SJSA1 (cell line): ENCODE results near the gene CDC16. TPM values are rescaled to one million over a fixed set of nuclear protein-coding genes. Genes with fewer than 3 reads are reported as not detected.
"Not testable (repeated sequence)": the region's sequence is repeated elsewhere in the genome, so short reads cannot be mapped to it uniquely, and the experiment has no call there.

Source experiments
- DNase-seq, 2 experiments: peaks; one replicate each; pipeline ENCODE4 v3.0.0-alpha.2; 2015 to 2020; ENCODE audit warnings: low spot score in 2 of 2, low read depth in 1 of 2
- H3K27ac ChIP-seq: fragments of 250-450 bp; sonication (Bioruptor Pico); 2 replicates; pipeline ENCODE4 v1.5.1; 2020; ENCODE audit warnings: mild to moderate bottlenecking, moderate library complexity
- H3K27me3 ChIP-seq: fragments of 250-450 bp; sonication (Bioruptor Pico); replicated peaks from 2 replicates; pipeline ENCODE4 v1.5.1; 2020; ENCODE audit warnings: mild to moderate bottlenecking, moderate library complexity
- H3K36me3 ChIP-seq: fragments of 250-450 bp; sonication (Bioruptor Pico); 2 replicates; pipeline ENCODE4 v1.5.1; 2020; ENCODE audit warnings: mild to moderate bottlenecking
- H3K4me1 ChIP-seq: fragments of 250-450 bp; sonication (Bioruptor Pico); replicated peaks from 2 replicates; pipeline ENCODE4 v1.6.1; 2021; ENCODE audit warnings: mild to moderate bottlenecking
- H3K4me3 ChIP-seq: fragments of 250-450 bp; sonication (Bioruptor Pico); 2 replicates; pipeline ENCODE4 v1.5.1; 2020; ENCODE audit warnings: mild to moderate bottlenecking
- H3K9me3 ChIP-seq: fragments of 250-450 bp; sonication (Bioruptor Pico); replicated peaks from 2 replicates; pipeline ENCODE4 v1.5.1; 2020; ENCODE audit warnings: mild to moderate bottlenecking
- total RNA-seq: library from RNA; depleted of rRNA; stranded (reverse); fragments of >200 nt; shearing (Covaris generic); gene quantifications from 2 replicates; pipeline ENCODE4 v1.2.3, GENCODE V29; 2014

The CDC16 gene
- total RNA-seq, 1 experiment from 2014 or later, result 27.2 TPM

DNA sequence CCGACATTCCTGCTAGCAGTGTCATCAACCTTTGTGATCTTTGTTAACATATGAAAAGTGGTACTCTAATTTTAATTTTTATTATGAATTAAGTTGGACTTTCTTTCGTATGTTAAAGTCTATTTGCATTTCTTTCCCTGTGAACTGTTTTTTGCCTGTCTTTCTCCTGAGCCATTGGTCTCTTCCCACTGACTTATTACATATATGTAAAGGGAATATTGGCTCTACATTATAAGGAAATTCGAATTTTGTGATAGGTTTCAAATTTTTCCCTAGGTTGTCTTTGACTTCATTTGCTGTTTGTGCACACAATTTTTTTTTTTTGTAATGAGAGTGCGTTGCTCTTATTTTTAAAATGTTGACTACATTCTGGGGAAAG is 442 bp upstream of the CDC16 start:
- DNase-seq, result no peak
- Histone ChIP-seq H3K27ac (no peak overlapping the region), H3K4me1 (0 out of 2 replicates have a peak, but pooled peaks cover 5% of the 10 kb centered on the region), H3K36me3 (peaks cover 23% of the 10 kb centered on the region), H3K9me3 (no peaks in the 10 kb centered on the region), H3K27me3 (no peaks in the 10 kb centered on the region), H3K4me3 (peak overlapping the region; percentile 88)

GRCh38 chr13:114235697-114236096 is 1.0 kb downstream of the CDC16 start:
- H3K36me3 ChIP-seq, result peaks cover 38% of the 10 kb centered on the region
- peak overlapping the region; percentile 88 for H3K4me3 ChIP-seq
- H3K27me3 ChIP-seq, result no peaks in the 10 kb centered on the region
- no peak overlapping the region for H3K27ac ChIP-seq
- H3K9me3 ChIP-seq, result no peaks in the 10 kb centered on the region
- H3K4me1 ChIP-seq, result 0 out of 2 replicates have a peak, but pooled peaks cover 5% of the 10 kb centered on the region
- peak in 1 of 2 experiments; percentile 9 for DNase-seq

- DNase-seq, result no peak
- no peaks in the 10 kb centered on the region for H3K9me3 ChIP-seq
- no peak overlapping the region for H3K27ac ChIP-seq
- H3K4me3 ChIP-seq, result peak overlapping the region; percentile 88
- 0 out of 2 replicates have a peak, but pooled peaks cover 5% of the 10 kb centered on the region for H3K4me1 ChIP-seq
- H3K36me3 ChIP-seq, result peaks cover 43% of the 10 kb centered on the region
- no peaks in the 10 kb centered on the region for H3K27me3 ChIP-seq
Observed at GRCh38 chr13:114236227-114236626, 1.5 kb downstream of the CDC16 start.

GRCh38 chr13:114237415-114238112 is 2.9 kb downstream of the CDC16 start:
- Histone ChIP-seq H3K4me1 (0 out of 2 replicates have a peak, but pooled peaks cover 5% of the 10 kb centered on the region), H3K4me3 (no peak overlapping the region), H3K9me3 (no peaks in the 10 kb centered on the region), H3K27me3 (no peaks in the 10 kb centered on the region), H3K27ac (no peak overlapping the region), H3K36me3 (peaks cover 56% of the 10 kb centered on the region)
- no peak for DNase-seq

- H3K9me3 ChIP-seq, result no peaks in the 10 kb centered on the region
Observed at GRCh38 chr13:114241918-114242317, 7.2 kb downstream of the CDC16 start.

GRCh38 chr13:114243971-114244370 is 9.3 kb downstream of the CDC16 start:
- Histone ChIP-seq H3K4me3 (no peak overlapping the region), H3K27me3 (no peaks in the 10 kb centered on the region), H3K4me1 (no peaks in the 10 kb centered on the region), H3K36me3 (peaks cover 90% of the 10 kb centered on the region), H3K27ac (no peak overlapping the region), H3K9me3 (no peaks in the 10 kb centered on the region)
- no peak for DNase-seq

More at GRCh38 chr13:114241918-114242317, 7.2 kb downstream of the CDC16 start:
- Histone ChIP-seq H3K27ac (no peak overlapping the region), H3K27me3 (no peaks in the 10 kb centered on the region), H3K4me3 (no peak overlapping the region), H3K36me3 (peaks cover 86% of the 10 kb centered on the region), H3K4me1 (no peaks in the 10 kb centered on the region)
- DNase-seq, result no peak

DNA sequence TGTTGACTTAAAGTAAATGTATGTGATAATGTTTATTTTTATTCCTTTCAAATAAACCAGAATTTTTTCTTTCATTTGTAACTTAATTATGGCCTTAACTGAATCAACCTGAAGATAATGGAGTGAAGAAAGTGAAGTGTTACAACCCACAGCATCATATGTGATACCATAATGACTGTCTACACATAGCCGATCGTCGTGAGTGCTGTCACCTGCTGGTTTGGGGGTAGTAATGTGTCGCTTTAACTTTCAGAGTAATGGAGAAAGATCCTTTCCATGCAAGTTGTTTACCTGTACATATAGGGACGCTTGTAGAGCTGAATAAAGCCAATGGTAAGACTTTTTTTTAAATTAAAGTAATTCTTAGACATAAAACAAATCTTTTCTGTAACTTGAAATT is 9.9 kb downstream of the CDC16 start:
- H3K27me3 ChIP-seq, result no peaks in the 10 kb centered on the region
- DNase-seq, result no peak
- H3K4me1 ChIP-seq, result no peaks in the 10 kb centered on the region
- no peak overlapping the region for H3K27ac ChIP-seq
- peaks cover 87% of the 10 kb centered on the region for H3K36me3 ChIP-seq
- no peaks in the 10 kb centered on the region for H3K9me3 ChIP-seq
- no peak overlapping the region for H3K4me3 ChIP-seq

DNA sequence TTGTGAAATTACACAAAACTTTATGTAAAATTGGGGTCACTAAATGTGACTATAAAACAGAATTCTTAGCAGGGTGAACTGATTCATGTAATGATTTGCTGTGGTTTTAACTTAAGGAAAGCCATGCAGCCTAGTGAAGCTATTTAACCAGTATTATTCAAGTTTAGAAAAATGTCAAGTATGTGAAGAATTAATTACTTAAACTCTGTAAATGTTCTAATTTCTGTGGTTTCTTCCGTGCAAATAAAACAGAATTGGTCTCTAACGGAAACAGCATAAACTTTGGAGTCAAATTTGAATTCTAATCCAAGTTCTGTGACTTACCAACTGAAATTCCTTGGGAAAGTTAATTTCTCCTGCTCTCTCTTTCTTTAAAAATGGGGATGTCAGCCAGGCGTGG is 13.3 kb downstream of the CDC16 start:
- Histone ChIP-seq H3K36me3 (peaks cover 78% of the 10 kb centered on the region), H3K27ac (peak overlapping the region; percentile 45), H3K4me1 (no peaks in the 10 kb centered on the region), H3K27me3 (no peaks in the 10 kb centered on the region), H3K9me3 (no peaks in the 10 kb centered on the region), H3K4me3 (no peak overlapping the region)
- DNase-seq, result peak in 1 of 2 experiments; percentile 14

GRCh38 chr13:114249077-114249476 is 14.4 kb downstream of the CDC16 start:
- H3K36me3 ChIP-seq, result peaks cover 78% of the 10 kb centered on the region
- no peak overlapping the region for H3K4me3 ChIP-seq
- no peaks in the 10 kb centered on the region for H3K9me3 ChIP-seq
- DNase-seq, result no peak
- H3K4me1 ChIP-seq, result no peaks in the 10 kb centered on the region
- no peak overlapping the region for H3K27ac ChIP-seq
- no peaks in the 10 kb centered on the region for H3K27me3 ChIP-seq

DNA sequence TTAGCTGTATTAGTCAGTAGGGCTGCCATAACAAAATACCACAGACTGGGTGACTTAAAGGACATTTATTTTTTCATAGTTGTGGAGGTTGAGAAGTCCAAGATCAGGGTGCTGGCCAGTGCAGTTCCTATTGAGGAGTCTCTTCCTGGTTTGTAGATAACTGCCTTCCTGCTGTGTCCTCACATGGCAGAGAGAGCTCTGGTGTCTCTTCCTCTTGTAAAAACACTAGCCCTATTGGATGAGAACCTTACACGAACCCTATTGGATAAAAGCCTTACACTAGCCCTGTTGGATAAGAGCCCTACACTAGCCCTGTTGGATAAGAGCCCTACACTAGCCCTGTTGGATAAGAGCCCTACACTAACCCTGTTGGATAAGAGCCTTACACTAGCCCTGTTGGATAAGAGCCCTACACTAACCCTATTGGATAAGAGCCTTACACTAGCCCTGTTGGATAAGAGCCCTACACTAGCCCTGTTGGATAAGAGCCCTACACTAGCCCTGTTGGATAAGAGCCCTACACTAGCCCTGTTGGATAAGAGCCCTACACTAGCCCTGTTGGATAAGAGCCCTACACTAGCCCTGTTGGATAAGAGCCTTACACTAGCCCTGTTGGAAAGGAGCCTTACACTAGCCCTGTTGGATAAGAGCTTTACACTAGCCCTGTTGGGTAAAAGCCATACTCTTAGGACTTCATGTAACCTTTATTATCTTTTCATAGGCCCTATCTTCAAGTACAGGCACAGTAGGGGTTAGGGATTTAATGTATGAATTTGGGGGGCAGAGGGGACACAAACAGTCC is 17.1 kb downstream of the CDC16 start:
- not testable (repeated sequence) for H3K27me3 ChIP-seq, H3K27ac ChIP-seq, H3K9me3 ChIP-seq, H3K4me3 ChIP-seq, DNase-seq, H3K4me1 ChIP-seq
- H3K36me3 ChIP-seq, result peaks cover 73% of the 10 kb centered on the region

GRCh38 chr13:114256547-114256946 is 21.9 kb downstream of the CDC16 start:
- DNase-seq, result no peak
- peaks cover 79% of the 10 kb centered on the region for H3K36me3 ChIP-seq
- H3K4me1 ChIP-seq, result no peaks in the 10 kb centered on the region
- H3K4me3 ChIP-seq, result no peak overlapping the region
- H3K9me3 ChIP-seq, result no peaks in the 10 kb centered on the region
- H3K27me3 ChIP-seq, result no peaks in the 10 kb centered on the region
- no peak overlapping the region for H3K27ac ChIP-seq

GRCh38 chr13:114257014-114257413 is 22.3 kb downstream of the CDC16 start:
- Histone ChIP-seq H3K36me3 (peaks cover 80% of the 10 kb centered on the region), H3K9me3 (no peaks in the 10 kb centered on the region), H3K4me3 (no peak overlapping the region), H3K27ac (no peak overlapping the region), H3K4me1 (no peaks in the 10 kb centered on the region), H3K27me3 (no peaks in the 10 kb centered on the region)
- DNase-seq, result no peak

GRCh38 chr13:114258589-114258988 is 23.9 kb downstream of the CDC16 start:
- peaks cover 82% of the 10 kb centered on the region for H3K36me3 ChIP-seq
- H3K9me3 ChIP-seq, result no peaks in the 10 kb centered on the region
- H3K27ac ChIP-seq, result no peak overlapping the region
- DNase-seq, result no peak
- H3K27me3 ChIP-seq, result no peaks in the 10 kb centered on the region
- H3K4me1 ChIP-seq, result no peaks in the 10 kb centered on the region
- H3K4me3 ChIP-seq, result no peak overlapping the region

DNA sequence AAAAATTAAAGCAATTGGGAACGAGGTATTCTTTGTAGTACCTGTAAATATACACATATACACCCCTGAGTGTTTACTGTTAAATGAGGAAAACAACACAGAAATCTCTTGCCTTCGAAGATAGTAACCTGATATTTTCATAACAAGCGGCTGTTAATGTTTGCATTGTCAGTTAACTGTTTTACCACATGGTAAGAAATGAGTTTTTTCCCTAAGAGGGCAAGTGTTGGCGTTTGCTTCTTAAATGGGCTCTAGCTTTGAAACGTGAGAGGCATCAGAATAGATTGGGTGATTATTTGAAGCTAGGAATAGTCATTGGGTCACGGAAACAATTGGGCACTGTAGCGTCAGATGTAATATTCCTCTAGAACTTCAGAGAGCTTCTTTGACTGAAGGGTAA is 24.7 kb downstream of the CDC16 start:
- H3K9me3 ChIP-seq, result no peaks in the 10 kb centered on the region
- no peak overlapping the region for H3K4me3 ChIP-seq
- no peak overlapping the region for H3K27ac ChIP-seq
- no peak for DNase-seq
- no peaks in the 10 kb centered on the region for H3K27me3 ChIP-seq
- no peaks in the 10 kb centered on the region for H3K4me1 ChIP-seq
- H3K36me3 ChIP-seq, result peaks cover 83% of the 10 kb centered on the region
